CD4-positive, CD25-positive, alpha-beta regulatory T cell (primary cell): ENCODE measurements around the gene FAM47A. TPM values are rescaled to one million over a fixed set of nuclear protein-coding genes. Genes with fewer than 3 reads are reported as not detected.

Source experiments
- ATAC-seq, 2 donors: fragments of 150-1000 bp; cut with Tn5 transposase; one replicate each; pipeline ENCODE4 v1.10.0; 2021; ENCODE audit warnings: low read depth in 2 of 2, moderate number of reproducible peaks in 2 of 2, moderate library complexity in 1 of 2
- DNase-seq, 3 donors: peaks; one replicate each; pipeline versions ENCODE4 v3.0.0 to v3.0.0-alpha.2; 2012 to 2022; ENCODE audit warnings: mixed read lengths in 1 of 3
- H3K27ac ChIP-seq: one replicate; pipeline ENCODE4 v1.7.0; 2013; ENCODE audit warnings: mild to moderate bottlenecking, low read length; ENCODE audit not compliant: insufficient read depth, poor library complexity, severe bottlenecking
- H3K27me3 ChIP-seq: one replicate; pipeline ENCODE4 v1.7.0; 2013; ENCODE audit warnings: low read length; ENCODE audit not compliant: control insufficient read depth, insufficient read depth
- H3K36me3 ChIP-seq: one replicate; pipeline ENCODE4 v1.7.0; 2013; ENCODE audit warnings: mild to moderate bottlenecking, low read length, moderate library complexity; ENCODE audit not compliant: control insufficient read depth, insufficient read depth
- H3K4me1 ChIP-seq: 2 replicates; pipeline ENCODE4 v1.7.0; 2013; ENCODE audit warnings: mild to moderate bottlenecking, low read length; ENCODE audit not compliant: insufficient read depth, control insufficient read depth, poor library complexity, severe bottlenecking
- H3K4me3 ChIP-seq: one replicate; pipeline ENCODE4 v1.7.0; 2013; ENCODE audit warnings: low read depth, mild to moderate bottlenecking, low read length, moderate library complexity
- H3K9me3 ChIP-seq, 2 experiments: 1 replicate in 1 of 2; 2 replicates in 1 of 2; pipeline ENCODE4 v1.7.0; 2013; ENCODE audit warnings: low read length in 2 of 2, mild to moderate bottlenecking in 1 of 2, moderate library complexity in 1 of 2; ENCODE audit not compliant: control insufficient read depth in 2 of 2
- H3K27ac Mint-ChIP-seq, 3 donors: one replicate each; pipeline ENCODE4 v1.8.0; 2020 to 2022; ENCODE audit warnings: mild to moderate bottlenecking in 3 of 3, mixed read lengths in 3 of 3, moderate library complexity in 2 of 3
- H3K27me3 Mint-ChIP-seq: one replicate; pipeline ENCODE4 v1.8.0; 2022; ENCODE audit warnings: mild to moderate bottlenecking, mixed read lengths
- H3K36me3 Mint-ChIP-seq: one replicate; pipeline ENCODE4 v1.8.0; 2020; ENCODE audit warnings: mixed read lengths
- H3K4me1 Mint-ChIP-seq, 4 donors: one replicate each; pipeline ENCODE4 v1.8.0; 2020 to 2022; ENCODE audit warnings: mixed read lengths in 4 of 4, mild to moderate bottlenecking in 1 of 4
- H3K4me3 Mint-ChIP-seq, 4 donors: one replicate each; pipeline ENCODE4 v1.8.0; 2020 to 2022; ENCODE audit warnings: mild to moderate bottlenecking in 4 of 4, mixed read lengths in 4 of 4, moderate library complexity in 3 of 4
- H3K9me3 Mint-ChIP-seq, 7 donors: one replicate each; pipeline ENCODE4 v1.8.0; 2020 to 2022; ENCODE audit warnings: mixed read lengths in 7 of 7, mild to moderate bottlenecking in 3 of 7, moderate library complexity in 2 of 7
- polyA plus RNA-seq, 4 donors: library from polyadenylated mRNA; unstranded; fragments of 300-500 nt; fragmentation: Illumina TruSeq; gene quantifications; one replicate each; pipeline ENCODE4 v1.2.3, GENCODE V29; 2021
- total RNA-seq: library from RNA; stranded (reverse); gene quantifications from one replicate; pipeline ENCODE4 v1.2.3, GENCODE V29; 2022

The FAM47A gene
- total RNA-seq (not detected), polyA plus RNA-seq (not detected)

GRCh38 chrX:34132028-34132427 is at the start of gene FAM47A:
FAM47A (minus strand) TSS chrX:34132314; CDS start chrX:34132278, 36 bp downstream.
- no peaks in the 10 kb centered on the region for H3K36me3 ChIP-seq
- H3K27me3 Mint-ChIP-seq: no peaks in the 10 kb centered on the region
- ATAC-seq: no peak

GRCh38 chrX:34147345-34147744 is 15.2 kb upstream of the FAM47A start:
- H3K4me1 Mint-ChIP-seq: no peaks in the 10 kb centered on the region
- no peaks in the 10 kb centered on the region for H3K27me3 ChIP-seq
- no peak for ATAC-seq
- H3K4me1 ChIP-seq: no peaks in the 10 kb centered on the region
- no peak for DNase-seq
- no peak overlapping the region for H3K27ac ChIP-seq
- H3K9me3 ChIP-seq: peaks cover 0 to 2% of the 10 kb centered on the region in 2 experiments
- H3K27me3 Mint-ChIP-seq: no peaks in the 10 kb centered on the region
- H3K9me3 Mint-ChIP-seq: peaks cover 0 to 5% (median 0%) of the 10 kb centered on the region in 7 donors
- H3K36me3 ChIP-seq: no peaks in the 10 kb centered on the region
- H3K4me3 Mint-ChIP-seq: no peak overlapping the region
- no peak overlapping the region for H3K27ac Mint-ChIP-seq
- H3K4me3 ChIP-seq: no peak overlapping the region
- no peaks in the 10 kb centered on the region for H3K36me3 Mint-ChIP-seq

More at GRCh38 chrX:34132028-34132427, at the start of gene FAM47A:
- no peaks in the 10 kb centered on the region for H3K36me3 Mint-ChIP-seq
- DNase-seq: no peak
- no peaks in the 10 kb centered on the region for H3K4me1 ChIP-seq
- H3K27me3 ChIP-seq: no peaks in the 10 kb centered on the region
- no peak within 1 kb of the TSS for H3K27ac Mint-ChIP-seq
- no peak within 1 kb of the TSS for H3K4me3 ChIP-seq
- peaks cover 0 to 3% (median 0%) of the 10 kb centered on the region in 7 donors for H3K9me3 Mint-ChIP-seq
- H3K9me3 ChIP-seq: no peaks in the 10 kb centered on the region
- no peaks in the 10 kb centered on the region for H3K4me1 Mint-ChIP-seq
- H3K4me3 Mint-ChIP-seq: no peak within 1 kb of the TSS
- no peak within 1 kb of the TSS for H3K27ac ChIP-seq

DNA sequence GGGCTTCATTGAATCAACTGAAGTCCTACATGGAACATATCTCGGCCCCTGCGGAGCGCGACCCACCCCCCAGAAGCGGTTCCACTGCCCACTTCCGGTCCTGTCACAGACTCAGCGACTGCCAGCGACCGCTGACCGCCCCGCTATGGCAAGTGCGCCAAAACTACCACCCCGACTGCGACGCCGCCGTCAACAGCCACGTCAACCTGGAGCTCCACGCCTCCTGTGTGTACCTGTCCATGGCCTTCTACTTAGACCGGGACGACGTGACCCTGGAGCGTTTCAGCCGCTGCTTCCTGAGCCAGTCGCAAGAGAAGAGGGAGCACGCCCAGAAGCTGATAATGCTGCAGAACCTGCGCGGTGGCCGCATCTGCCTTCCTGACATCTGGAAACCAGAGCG is 14.8 kb upstream of the FAM47A start:
- ATAC-seq (no peak), DNase-seq (no peak)
- Mint-ChIP-seq H3K27me3 (no peaks in the 10 kb centered on the region), H3K9me3 (peaks cover 0 to 5% (median 0%) of the 10 kb centered on the region in 7 donors), H3K27ac (no peak overlapping the region), H3K36me3 (no peaks in the 10 kb centered on the region), H3K4me3 (no peak overlapping the region), H3K4me1 (no peaks in the 10 kb centered on the region)
- H3K36me3 ChIP-seq: no peaks in the 10 kb centered on the region
- H3K9me3 ChIP-seq: peaks cover 0 to 2% of the 10 kb centered on the region in 2 experiments
- H3K27me3 ChIP-seq: no peaks in the 10 kb centered on the region
- no peaks in the 10 kb centered on the region for H3K4me1 ChIP-seq
- no peak overlapping the region for H3K4me3 ChIP-seq
- no peak overlapping the region for H3K27ac ChIP-seq

DNA sequence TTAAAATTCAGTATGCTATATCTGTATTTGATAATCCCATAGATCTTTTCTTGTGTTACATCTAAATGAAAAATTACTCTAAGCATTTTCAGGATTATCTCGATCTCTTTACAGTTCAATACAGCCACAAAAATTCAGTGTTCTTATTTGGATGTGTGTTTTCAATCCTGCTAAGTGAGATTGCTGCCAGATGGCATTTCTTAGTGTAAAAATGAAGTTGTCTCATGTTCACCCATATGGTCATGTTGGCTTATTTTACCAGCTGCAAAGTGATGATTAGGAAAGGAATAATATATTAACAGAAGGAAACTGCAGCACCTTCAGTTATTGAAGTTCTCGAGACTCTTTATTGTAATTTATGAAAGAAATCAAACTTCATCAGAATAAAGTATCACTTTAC is 12.1 kb upstream of the FAM47A start:
- Mint-ChIP-seq H3K27ac (no peak overlapping the region), H3K36me3 (no peaks in the 10 kb centered on the region), H3K9me3 (peaks cover 0 to 5% (median 2%) of the 10 kb centered on the region in 7 donors), H3K27me3 (no peaks in the 10 kb centered on the region), H3K4me3 (no peak overlapping the region), H3K4me1 (no peaks in the 10 kb centered on the region)
- Histone ChIP-seq H3K27me3 (no peaks in the 10 kb centered on the region), H3K4me3 (no peak overlapping the region), H3K27ac (no peak overlapping the region), H3K4me1 (no peaks in the 10 kb centered on the region), H3K36me3 (no peaks in the 10 kb centered on the region), H3K9me3 (no peaks in the 10 kb centered on the region)
- ATAC-seq (no peak), DNase-seq (no peak)

DNA sequence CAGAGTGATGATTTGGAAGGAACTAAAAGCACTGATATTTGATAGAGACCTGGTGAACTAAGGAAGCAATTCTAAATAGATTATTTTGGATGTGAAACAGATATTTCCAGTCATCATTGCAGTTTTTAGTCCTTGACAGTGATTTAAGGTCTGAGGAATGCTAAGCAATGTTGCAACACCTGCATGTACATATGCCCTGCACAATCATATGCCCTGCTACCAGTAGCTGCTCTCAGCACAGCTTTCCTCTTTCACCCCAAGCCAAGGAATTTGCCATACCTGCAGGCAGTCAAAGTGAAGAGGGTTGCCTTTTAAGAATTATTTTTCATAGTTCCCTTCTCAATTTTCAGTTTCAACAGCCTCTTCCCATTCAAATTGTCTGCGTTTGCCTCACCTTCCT is 8.7 kb upstream of the FAM47A start:
- Mint-ChIP-seq H3K9me3 (peaks cover 0 to 5% (median 2%) of the 10 kb centered on the region in 7 donors), H3K4me1 (no peaks in the 10 kb centered on the region), H3K27me3 (no peaks in the 10 kb centered on the region), H3K36me3 (no peaks in the 10 kb centered on the region), H3K4me3 (no peak overlapping the region), H3K27ac (no peak overlapping the region)
- H3K4me3 ChIP-seq: no peak overlapping the region
- no peaks in the 10 kb centered on the region for H3K4me1 ChIP-seq
- no peaks in the 10 kb centered on the region for H3K9me3 ChIP-seq
- DNase-seq (no peak), ATAC-seq (no peak)
- no peaks in the 10 kb centered on the region for H3K27me3 ChIP-seq
- H3K27ac ChIP-seq: no peak overlapping the region
- no peaks in the 10 kb centered on the region for H3K36me3 ChIP-seq

GRCh38 chrX:34130980-34131744 is 952 bp downstream of the FAM47A start:
- H3K4me3 Mint-ChIP-seq: no peak overlapping the region
- ATAC-seq: no peak
- H3K4me1 Mint-ChIP-seq: no peaks in the 10 kb centered on the region

GRCh38 chrX:34130501-34130900 is 1.6 kb downstream of the FAM47A start:
- Histone ChIP-seq H3K36me3 (no peaks in the 10 kb centered on the region), H3K9me3 (no peaks in the 10 kb centered on the region), H3K4me3 (no peak overlapping the region), H3K27me3 (no peaks in the 10 kb centered on the region), H3K4me1 (no peaks in the 10 kb centered on the region), H3K27ac (no peak overlapping the region)
- H3K36me3 Mint-ChIP-seq: no peaks in the 10 kb centered on the region
- H3K9me3 Mint-ChIP-seq: peaks cover 0 to 3% (median 0%) of the 10 kb centered on the region in 7 donors
- H3K27me3 Mint-ChIP-seq: no peaks in the 10 kb centered on the region
- no peak overlapping the region for H3K27ac Mint-ChIP-seq
- H3K4me3 Mint-ChIP-seq: no peak overlapping the region
- no peaks in the 10 kb centered on the region for H3K4me1 Mint-ChIP-seq
- DNase-seq (no peak), ATAC-seq (no peak)

More at GRCh38 chrX:34130980-34131744, 952 bp downstream of the FAM47A start:
- H3K27me3 Mint-ChIP-seq: no peaks in the 10 kb centered on the region
- Histone ChIP-seq H3K9me3 (no peaks in the 10 kb centered on the region), H3K27me3 (no peaks in the 10 kb centered on the region), H3K27ac (no peak overlapping the region), H3K4me3 (no peak overlapping the region), H3K36me3 (no peaks in the 10 kb centered on the region), H3K4me1 (no peaks in the 10 kb centered on the region)
- peaks cover 0 to 3% (median 0%) of the 10 kb centered on the region in 7 donors for H3K9me3 Mint-ChIP-seq
- no peak overlapping the region for H3K27ac Mint-ChIP-seq
- DNase-seq: no peak
- H3K36me3 Mint-ChIP-seq: no peaks in the 10 kb centered on the region

GRCh38 chrX:34126011-34126410 is 6.1 kb downstream of the FAM47A start:
- H3K4me3 ChIP-seq: no peak overlapping the region
- no peaks in the 10 kb centered on the region for H3K36me3 ChIP-seq
- no peak overlapping the region for H3K27ac Mint-ChIP-seq
- H3K4me1 Mint-ChIP-seq: no peaks in the 10 kb centered on the region
- no peaks in the 10 kb centered on the region for H3K27me3 ChIP-seq
- H3K9me3 Mint-ChIP-seq: peaks cover 0 to 11% (median 4%) of the 10 kb centered on the region in 7 donors
- ATAC-seq (no peak), DNase-seq (no peak)
- no peaks in the 10 kb centered on the region for H3K9me3 ChIP-seq
- no peaks in the 10 kb centered on the region for H3K36me3 Mint-ChIP-seq
- H3K4me1 ChIP-seq: no peaks in the 10 kb centered on the region
- H3K4me3 Mint-ChIP-seq: no peak overlapping the region
- no peak overlapping the region for H3K27ac ChIP-seq
- no peaks in the 10 kb centered on the region for H3K27me3 Mint-ChIP-seq
